ENCODE results near the gene NRXN3.

GRCh38 chr14:79833781-79834180 lies 1663.6 kb downstream of the NRXN3 start:
- TF ChIP-seq CTCF (conservative IDR thresholded peaks at IDR 0.05) = no peak
- no peak for TF ChIP-seq EZH2 (IDR thresholded peaks at IDR 0.05; ENCODE audit: low read depth)

Data from PC-9 (cell line).